Caco-2 (cell line): Measurements from ENCODE around the gene RNFT2. TPM values are rescaled to one million over a fixed set of nuclear protein-coding genes. Genes with fewer than 3 reads are reported as not detected.

Experiments
- BruUV-seq: library from RNA; stranded (reverse); fragments of 400-500 nt; replicated peaks from 2 replicates; lab custom pipeline; 2021; lab: Mats Ljungman, UMichigan
- CTCF ChIA-PET: fragments of 300-600 bp; sonication (Branson Sonifier 250); formaldehyde crosslinking; loops from one replicate; lab custom pipeline; 2022; ENCODE audit warnings: antibody characterized with exemption; lab: Charles Lee
- POLR2A ChIA-PET: fragments of 300-600 bp; sonication (Branson Sonifier 250); formaldehyde crosslinking; loops from one replicate; lab custom pipeline; 2022; ENCODE audit warnings: antibody characterized with exemption; lab: Charles Lee
- DNase-seq, 2 experiments: peaks; one replicate each; pipeline versions ENCODE4 v3.0.0 to v3.0.0-alpha.2; 2020 to 2022
- H3K27me3 ChIP-seq: replicated peaks from 2 replicates; pipeline ENCODE4 v1.6.0; 2011; ENCODE audit warnings: low read length; ENCODE audit not compliant: control insufficient read depth, insufficient read depth
- H3K36me3 ChIP-seq: 2 replicates; pipeline ENCODE4 v1.5.1; 2011; ENCODE audit warnings: low read length; ENCODE audit not compliant: control insufficient read depth, insufficient read depth
- H3K4me1 ChIP-seq: fragments of 250-450 bp; sonication (Bioruptor Pico); 2 replicates; pipeline ENCODE4 v1.5.1; 2020; ENCODE audit warnings: mild to moderate bottlenecking
- H3K4me3 ChIP-seq: 2 replicates; pipeline ENCODE4 v1.5.1; 2011; ENCODE audit warnings: low read depth, mild to moderate bottlenecking, control low read depth, low read length
- H3K9me3 ChIP-seq: fragments of 250-450 bp; sonication (Bioruptor Pico); 2 replicates; pipeline ENCODE4 v1.5.1; 2020; ENCODE audit warnings: mild to moderate bottlenecking, moderate library complexity
- H3K27ac Mint-ChIP-seq: one replicate; pipeline ENCODE4 v1.8.0; 2022; ENCODE audit warnings: mixed read lengths; ENCODE audit not compliant: unreplicated experiment
- H3K27me3 Mint-ChIP-seq: one replicate; pipeline ENCODE4 v1.8.0; 2022; ENCODE audit warnings: mixed read lengths; ENCODE audit not compliant: insufficient read depth, unreplicated experiment
- H3K36me3 Mint-ChIP-seq: one replicate; pipeline ENCODE4 v1.8.0; 2022; ENCODE audit warnings: mild to moderate bottlenecking, mixed read lengths; ENCODE audit not compliant: insufficient read depth, unreplicated experiment
- H3K4me1 Mint-ChIP-seq: one replicate; pipeline ENCODE4 v1.8.0; 2022; ENCODE audit warnings: low read depth, mixed read lengths; ENCODE audit not compliant: unreplicated experiment
- H3K4me3 Mint-ChIP-seq: one replicate; pipeline ENCODE4 v1.8.0; 2022; ENCODE audit warnings: mild to moderate bottlenecking, moderate library complexity, mixed read lengths; ENCODE audit not compliant: unreplicated experiment
- H3K9me3 Mint-ChIP-seq: one replicate; pipeline ENCODE4 v1.8.0; 2022; ENCODE audit warnings: mixed read lengths; ENCODE audit not compliant: unreplicated experiment
- CTCF ChIP-seq, 2 experiments: fragments of 200-600 bp in 1 of 2; IDR thresholded peaks; 1 replicate in 1 of 2; 2 replicates in 1 of 2; pipeline versions ENCODE4 v1.5.1 to v1.8.0; 2011 to 2022; ENCODE audit warnings: antibody characterized with exemption in 1 of 2, control low read depth in 1 of 2, inconsistent platforms in 1 of 2, low read depth in 1 of 2, low read length in 1 of 2, mild to moderate bottlenecking in 1 of 2, moderate library complexity in 1 of 2; ENCODE audit not compliant: insufficient read depth in 1 of 2, severe bottlenecking in 1 of 2, unreplicated experiment in 1 of 2
- intact Hi-C: fragments of 100-400 bp; cut with micrococcal nuclease; formaldehyde crosslinking; loops from one replicate; pipeline ENCODE4 v1.10.0; 2022; ENCODE audit not compliant: unreplicated experiment
- total RNA-seq: library from RNA; stranded (reverse); gene quantifications from 2 replicates; pipeline ENCODE4 v1.2.3, GENCODE V29; 2022

RNFT2 gene
- total RNA-seq, 1 experiment from 2014 or later = 11.6 TPM

GRCh38 chr12:116890330-116890729 lies 152.2 kb downstream of the RNFT2 start:
- no peaks in the 10 kb centered on the region for H3K4me1 ChIP-seq
- Mint-ChIP-seq H3K27ac (no peak overlapping the region), H3K27me3 (no peaks in the 10 kb centered on the region), H3K9me3 (no peaks in the 10 kb centered on the region), H3K4me3 (no peak overlapping the region), H3K4me1 (no peaks in the 10 kb centered on the region), H3K36me3 (no peaks in the 10 kb centered on the region)
- intact Hi-C loops = no loop called here
- BruUV-seq = no TSS peak
- no peak for TF ChIP-seq CTCF (IDR thresholded peaks at IDR 0.05; ENCODE audit: insufficient read depth in 1 of 2, low read depth in 1 of 2, low read length in 1 of 2, severe bottlenecking in 1 of 2, unreplicated experiment in 1 of 2)
- CTCF ChIA-PET = no interaction called here
- no peaks in the 10 kb centered on the region for H3K27me3 ChIP-seq
- no peak for DNase-seq
- H3K4me3 ChIP-seq = no peak overlapping the region
- POLR2A ChIA-PET = no interaction called here
- no peaks in the 10 kb centered on the region for H3K9me3 ChIP-seq
- no peaks in the 10 kb centered on the region for H3K36me3 ChIP-seq

GRCh38 chr12:116891019-116891418 lies 152.9 kb downstream of the RNFT2 start:
- Mint-ChIP-seq H3K4me3 (no peak overlapping the region), H3K9me3 (no peaks in the 10 kb centered on the region), H3K4me1 (no peaks in the 10 kb centered on the region), H3K27me3 (no peaks in the 10 kb centered on the region), H3K27ac (no peak overlapping the region), H3K36me3 (no peaks in the 10 kb centered on the region)
- intact Hi-C loops = no loop called here
- H3K4me3 ChIP-seq = no peak overlapping the region
- H3K9me3 ChIP-seq = no peaks in the 10 kb centered on the region
- ChIA-PET CTCF (interaction anchor here (0.6 kb wide), 1 partner anchor 10 kb away, joined by 4 read pairs; no protein-coding TSS in a partner anchor), POLR2A (no interaction called here)
- no peaks in the 10 kb centered on the region for H3K27me3 ChIP-seq
- TF ChIP-seq CTCF (IDR thresholded peaks at IDR 0.05; ENCODE audit: insufficient read depth in 1 of 2, low read depth in 1 of 2, low read length in 1 of 2, severe bottlenecking in 1 of 2, unreplicated experiment in 1 of 2) = no peak
- H3K4me1 ChIP-seq = no peaks in the 10 kb centered on the region
- no peak for DNase-seq
- no TSS peak for BruUV-seq
- no peaks in the 10 kb centered on the region for H3K36me3 ChIP-seq

GRCh38 chr12:116892349-116893140 lies 154.4 kb downstream of the RNFT2 start:
- no peaks in the 10 kb centered on the region for H3K36me3 Mint-ChIP-seq
- H3K27me3 Mint-ChIP-seq = no peaks in the 10 kb centered on the region
- no peaks in the 10 kb centered on the region for H3K36me3 ChIP-seq
- POLR2A ChIA-PET = no interaction called here
- H3K9me3 Mint-ChIP-seq = no peaks in the 10 kb centered on the region
- no peak overlapping the region for H3K4me3 Mint-ChIP-seq
- H3K4me3 ChIP-seq = no peak overlapping the region
- CTCF ChIA-PET = no interaction called here
- BruUV-seq = no TSS peak
- H3K27me3 ChIP-seq = no peaks in the 10 kb centered on the region
- no peaks in the 10 kb centered on the region for H3K9me3 ChIP-seq
- H3K4me1 ChIP-seq = no peaks in the 10 kb centered on the region
- no peak for DNase-seq
- no peak for TF ChIP-seq CTCF (IDR thresholded peaks at IDR 0.05; ENCODE audit: insufficient read depth in 1 of 2, low read depth in 1 of 2, low read length in 1 of 2, severe bottlenecking in 1 of 2, unreplicated experiment in 1 of 2)
- H3K4me1 Mint-ChIP-seq = no peaks in the 10 kb centered on the region
- intact Hi-C loops = no loop called here
- H3K27ac Mint-ChIP-seq = no peak overlapping the region
